SJCRH30 (cell line): ENCODE results near the gene AKT2. TPM values are rescaled to one million over a fixed set of nuclear protein-coding genes. Genes with fewer than 3 reads are reported as not detected.

ENCODE experiments used
- DNase-seq, 2 experiments: peaks; one replicate each; pipeline ENCODE4 v3.0.0-alpha.2; 2015 to 2020
- H3K27ac ChIP-seq: fragments of 250-450 bp; sonication (Bioruptor Pico); 2 replicates; pipeline ENCODE4 v1.5.1; 2020; ENCODE audit warnings: mild to moderate bottlenecking, moderate library complexity
- H3K27me3 ChIP-seq: fragments of 250-450 bp; sonication (Bioruptor Pico); 2 replicates; pipeline ENCODE4 v1.5.1; 2020; ENCODE audit warnings: mild to moderate bottlenecking, moderate library complexity
- H3K36me3 ChIP-seq: fragments of 250-450 bp; sonication (Bioruptor Pico); 2 replicates; pipeline ENCODE4 v1.5.1; 2020; ENCODE audit warnings: mild to moderate bottlenecking, moderate library complexity
- H3K4me1 ChIP-seq: fragments of 250-450 bp; sonication (Bioruptor Pico); 2 replicates; pipeline ENCODE4 v1.5.1; 2020; ENCODE audit warnings: mild to moderate bottlenecking, moderate library complexity
- H3K4me3 ChIP-seq: fragments of 250-450 bp; sonication (Bioruptor Pico); 2 replicates; pipeline ENCODE4 v1.5.1; 2020; ENCODE audit warnings: mild to moderate bottlenecking, moderate library complexity
- H3K9me3 ChIP-seq: fragments of 250-450 bp; sonication (Bioruptor Pico); replicated peaks from 2 replicates; pipeline ENCODE4 v1.5.1; 2020; ENCODE audit warnings: mild to moderate bottlenecking, moderate library complexity
- total RNA-seq: library from RNA; depleted of rRNA; stranded (reverse); fragments of >200 nt; shearing (Covaris generic); gene quantifications from 2 replicates; pipeline ENCODE4 v1.2.3, GENCODE V29; 2014

Gene AKT2
- total RNA-seq, 1 experiment from 2014 or later = 138 TPM

DNA sequence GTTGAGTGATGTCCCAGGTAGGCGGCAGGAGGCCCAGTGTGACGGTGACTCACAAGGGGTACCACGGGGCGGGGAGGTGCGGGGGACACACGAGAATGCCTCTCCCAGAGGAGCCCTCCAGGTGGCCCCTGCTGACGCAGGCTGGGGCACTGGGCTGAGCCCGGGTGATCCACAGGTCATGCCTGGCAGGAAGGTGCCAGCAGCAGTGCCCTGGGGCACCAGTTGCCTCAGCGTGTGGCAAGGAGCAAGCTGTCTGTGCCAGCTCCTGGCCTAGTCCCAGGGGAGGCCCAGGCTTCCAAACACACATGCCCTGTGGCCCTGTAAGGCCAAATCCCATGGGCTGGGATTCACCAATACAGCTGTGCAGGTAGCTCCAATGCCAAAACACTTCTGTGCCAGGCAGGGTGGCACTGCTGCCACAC is 28.0 kb downstream of the AKT2 start:
- H3K27ac ChIP-seq = no peak overlapping the region
- peaks cover 38% of the 10 kb centered on the region for H3K36me3 ChIP-seq
- DNase-seq = no peak
- H3K27me3 ChIP-seq = no peaks in the 10 kb centered on the region
- H3K9me3 ChIP-seq = no peaks in the 10 kb centered on the region
- peaks cover 5% of the 10 kb centered on the region; the same call in 1 of the 2 replicates for H3K4me1 ChIP-seq
- no peak overlapping the region for H3K4me3 ChIP-seq

DNA sequence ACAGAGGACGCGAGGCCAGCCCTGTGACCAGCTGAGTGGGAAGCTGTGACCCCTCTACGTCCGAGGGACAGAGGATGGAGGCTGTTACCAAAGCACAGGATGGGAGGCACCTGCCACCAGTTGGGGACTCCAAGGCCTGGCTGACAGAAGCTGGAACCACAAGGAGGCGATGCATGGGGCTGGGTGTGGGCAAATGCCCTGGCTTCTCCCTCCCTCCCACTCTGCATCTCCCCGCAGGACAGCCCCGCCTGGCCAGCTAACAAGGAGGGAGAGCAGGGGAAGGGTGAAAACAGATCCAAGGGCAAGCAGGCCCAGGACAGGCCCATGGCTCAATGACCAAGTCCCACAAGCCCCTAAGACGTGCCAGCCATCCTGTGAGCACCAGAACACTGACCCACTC is 28.6 kb downstream of the AKT2 start:
- Histone ChIP-seq H3K4me3 (no peak overlapping the region), H3K4me1 (peaks cover 5% of the 10 kb centered on the region; the same call in 1 of the 2 replicates), H3K9me3 (no peaks in the 10 kb centered on the region), H3K27me3 (no peaks in the 10 kb centered on the region), H3K36me3 (peaks cover 37% of the 10 kb centered on the region), H3K27ac (no peak overlapping the region)
- DNase-seq = no peak

DNA sequence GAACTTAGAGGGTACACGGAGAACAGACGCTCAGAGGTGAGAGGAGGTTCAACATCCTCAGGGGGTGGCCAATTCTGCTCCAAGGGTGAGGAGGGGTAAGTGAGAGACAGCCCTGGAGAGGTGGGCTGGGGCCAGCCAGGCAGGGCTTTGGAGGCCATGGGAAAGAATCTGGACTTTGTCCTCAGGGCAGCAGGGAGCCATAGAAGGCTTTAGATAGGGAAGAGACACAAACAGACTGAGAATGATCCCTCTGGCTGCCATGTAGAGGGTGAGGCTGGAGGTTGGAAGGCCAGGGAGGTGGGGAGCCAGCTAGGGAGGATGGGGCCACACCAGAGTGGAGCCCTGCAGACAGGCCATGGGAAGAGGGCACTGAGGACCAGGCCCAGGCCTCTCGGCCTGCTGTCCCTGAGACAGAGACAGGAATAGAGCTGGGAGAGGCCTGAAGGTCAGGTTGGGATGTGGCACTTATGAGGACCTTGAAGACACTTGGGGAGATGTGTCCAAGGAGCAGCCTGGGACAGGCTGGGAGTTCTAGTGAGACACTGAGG is 29.5 kb downstream of the AKT2 start:
- peaks cover 42% of the 10 kb centered on the region for H3K36me3 ChIP-seq
- DNase-seq = no peak

DNA sequence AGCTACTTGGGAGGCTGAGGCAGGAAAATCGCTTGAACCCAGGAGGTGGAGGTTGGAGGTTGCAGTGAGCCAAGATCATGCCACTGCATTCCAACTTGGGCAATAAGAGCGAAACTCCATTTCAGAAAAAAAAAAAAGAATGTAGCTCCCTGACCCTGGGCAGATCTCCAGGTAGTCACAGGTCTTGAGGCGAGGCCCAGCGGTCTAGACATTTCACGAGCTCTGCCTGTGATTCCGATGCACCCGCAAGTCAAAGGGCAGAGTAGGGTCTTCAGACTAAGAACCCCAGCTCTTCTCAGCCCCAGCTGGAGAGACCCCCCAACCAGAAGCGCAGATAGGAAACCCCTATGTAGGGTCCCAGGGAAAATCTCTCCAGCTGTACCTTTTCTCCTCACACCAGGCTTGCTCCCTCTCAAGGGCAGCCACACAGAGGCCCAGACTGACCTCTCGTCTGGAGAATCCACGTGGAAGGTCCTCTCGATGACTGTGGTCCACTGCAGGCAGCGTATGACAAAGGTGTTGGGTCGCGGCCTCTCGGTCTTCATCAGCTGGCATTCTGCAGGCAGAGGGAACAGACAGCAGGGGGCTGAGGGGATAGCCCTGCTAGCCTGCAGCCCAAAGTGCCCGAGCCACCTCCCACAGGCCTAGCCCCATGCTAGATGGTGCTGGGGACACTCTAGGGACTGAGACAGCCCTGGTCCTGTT is 30.3 kb downstream of the AKT2 start:
- Histone ChIP-seq H3K4me1 (peaks cover under 1% of the 10 kb centered on the region; the same call in 1 of the 2 replicates), H3K27ac (no peak overlapping the region), H3K9me3 (no peaks in the 10 kb centered on the region), H3K27me3 (no peaks in the 10 kb centered on the region), H3K36me3 (peaks cover 43% of the 10 kb centered on the region), H3K4me3 (no peak overlapping the region)
- no peak for DNase-seq

More for the DNA sequence above, 29.5 kb downstream of the AKT2 start:
- no peaks in the 10 kb centered on the region for H3K27me3 ChIP-seq
- H3K9me3 ChIP-seq = no peaks in the 10 kb centered on the region
- no peak overlapping the region for H3K4me3 ChIP-seq
- H3K4me1 ChIP-seq = peaks cover 5% of the 10 kb centered on the region; the same call in 1 of the 2 replicates
- H3K27ac ChIP-seq = no peak overlapping the region

DNA sequence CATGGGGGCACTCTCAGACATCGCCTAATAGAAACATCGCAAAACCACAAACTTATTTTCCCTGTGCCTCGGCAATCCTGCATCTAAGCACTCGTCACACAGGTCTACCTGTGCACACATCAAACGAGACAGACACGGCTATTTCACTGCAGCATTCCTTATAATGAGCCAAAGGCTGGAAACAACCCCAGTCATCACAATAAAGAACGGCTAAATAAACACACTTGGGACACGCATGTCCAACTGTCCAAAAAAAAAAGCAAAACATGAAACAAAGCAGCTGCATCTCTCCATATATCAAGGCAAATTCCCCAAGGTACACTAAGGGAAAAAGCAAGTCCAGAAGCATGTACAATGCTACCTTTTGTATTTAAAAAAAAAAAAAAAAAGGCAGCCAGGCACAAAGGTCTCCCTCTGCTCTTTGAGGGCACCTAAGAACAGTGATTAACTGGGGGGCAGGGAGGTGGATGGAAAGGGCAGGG is 31.5 kb downstream of the AKT2 start:
- Histone ChIP-seq H3K9me3 (no peaks in the 10 kb centered on the region), H3K4me3 (no peak overlapping the region), H3K4me1 (no peaks in the 10 kb centered on the region), H3K27me3 (no peaks in the 10 kb centered on the region), H3K27ac (no peak overlapping the region), H3K36me3 (peaks cover 46% of the 10 kb centered on the region)
- no peak for DNase-seq

DNA sequence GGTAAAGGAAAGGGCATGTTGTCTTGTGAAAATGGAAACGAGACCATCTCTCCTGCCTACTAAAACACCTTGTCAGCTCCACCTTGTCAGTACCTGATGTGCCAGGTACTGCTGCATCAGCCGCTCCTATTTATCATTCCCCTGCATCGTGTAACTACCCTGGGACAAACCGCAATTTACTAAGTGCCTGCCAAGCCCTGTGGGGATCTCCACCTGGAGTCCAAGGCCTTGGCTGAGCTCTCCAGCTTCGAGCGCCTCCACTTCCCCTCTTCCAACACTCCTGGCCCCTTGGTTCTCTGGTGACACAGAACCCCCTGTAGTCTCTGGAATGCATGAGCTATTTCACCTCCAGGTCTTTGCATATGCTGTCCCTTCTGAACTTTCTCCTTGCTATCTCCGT is 32.8 kb downstream of the AKT2 start:
- peaks cover 46% of the 10 kb centered on the region for H3K36me3 ChIP-seq
- no peak for DNase-seq
- H3K9me3 ChIP-seq = no peaks in the 10 kb centered on the region
- H3K27ac ChIP-seq = no peak overlapping the region
- H3K4me3 ChIP-seq = no peak overlapping the region
- H3K4me1 ChIP-seq = no peaks in the 10 kb centered on the region
- no peaks in the 10 kb centered on the region for H3K27me3 ChIP-seq

DNA sequence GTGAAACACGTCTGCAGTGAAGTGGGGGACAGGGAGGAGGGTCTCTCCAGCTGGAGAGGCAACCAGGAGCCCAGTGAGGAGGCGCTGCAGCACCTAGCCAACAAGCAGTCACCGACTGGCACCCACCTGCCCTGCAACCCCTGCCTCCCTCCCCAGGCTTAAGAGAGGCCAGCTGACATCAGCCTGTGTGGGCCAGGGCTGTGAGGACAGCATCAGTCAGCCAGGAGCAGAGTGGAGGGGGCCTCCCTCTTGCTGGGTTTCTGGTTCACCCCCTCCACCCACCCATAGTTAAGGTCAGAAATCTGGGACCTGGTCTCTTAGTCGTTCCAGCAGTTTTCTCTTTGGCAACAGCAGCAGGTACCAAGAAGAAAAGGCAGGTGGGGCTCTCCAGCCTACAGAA is 33.2 kb downstream of the AKT2 start:
- peaks cover 46% of the 10 kb centered on the region for H3K36me3 ChIP-seq

DNA sequence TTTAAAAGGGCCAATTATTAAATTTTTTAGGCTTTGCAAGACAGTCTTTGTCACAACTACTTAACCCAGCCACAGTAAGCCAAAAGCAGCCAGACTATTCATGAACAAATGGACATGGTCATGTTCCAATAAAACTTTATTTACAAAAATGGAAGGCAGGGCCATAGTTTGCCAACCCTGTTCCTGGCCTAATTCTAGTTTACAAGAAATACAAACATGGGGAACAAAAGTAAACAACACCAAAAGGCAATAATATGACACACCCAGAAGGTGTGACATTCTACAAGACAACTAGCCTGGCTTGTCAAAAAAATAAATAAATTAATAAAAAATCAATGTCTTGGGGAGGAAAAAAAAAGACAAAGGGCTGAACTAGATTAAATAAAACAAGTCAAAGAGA is 33.9 kb downstream of the AKT2 start:
- Histone ChIP-seq H3K36me3 (peaks cover 38% of the 10 kb centered on the region), H3K9me3 (no peaks in the 10 kb centered on the region), H3K27ac (no peak overlapping the region), H3K27me3 (no peaks in the 10 kb centered on the region), H3K4me1 (no peaks in the 10 kb centered on the region), H3K4me3 (no peak overlapping the region)
- DNase-seq = no peak

More for the DNA sequence above, 33.2 kb downstream of the AKT2 start:
- Histone ChIP-seq H3K4me3 (no peak overlapping the region), H3K9me3 (no peaks in the 10 kb centered on the region), H3K27ac (no peak overlapping the region), H3K4me1 (no peaks in the 10 kb centered on the region), H3K27me3 (no peaks in the 10 kb centered on the region)
- no peak for DNase-seq

DNA sequence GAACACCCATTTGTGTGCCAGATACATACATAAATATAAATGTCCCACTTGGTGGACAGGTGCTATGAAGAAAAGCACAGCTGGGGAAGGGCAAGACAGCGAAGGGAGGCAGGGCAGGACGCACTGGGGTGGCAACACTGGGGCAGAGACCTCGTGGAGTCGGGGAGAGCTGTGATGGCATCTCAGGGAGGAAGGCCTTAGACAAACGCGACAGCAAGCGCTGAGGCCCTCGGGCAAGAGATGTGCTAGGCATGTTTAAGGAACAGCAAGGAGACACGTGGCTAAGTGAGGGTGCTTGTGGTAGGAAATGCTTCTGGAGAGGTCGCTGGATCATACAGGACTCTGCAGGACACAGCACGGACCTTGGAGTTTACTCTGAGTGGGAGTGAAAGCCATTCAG is 35.4 kb downstream of the AKT2 start:
- H3K9me3 ChIP-seq = no peaks in the 10 kb centered on the region
- H3K4me1 ChIP-seq = no peaks in the 10 kb centered on the region
- no peak for DNase-seq
- no peak overlapping the region for H3K27ac ChIP-seq
- H3K4me3 ChIP-seq = no peak overlapping the region
- H3K36me3 ChIP-seq = peaks cover 26% of the 10 kb centered on the region
- no peaks in the 10 kb centered on the region for H3K27me3 ChIP-seq

DNA sequence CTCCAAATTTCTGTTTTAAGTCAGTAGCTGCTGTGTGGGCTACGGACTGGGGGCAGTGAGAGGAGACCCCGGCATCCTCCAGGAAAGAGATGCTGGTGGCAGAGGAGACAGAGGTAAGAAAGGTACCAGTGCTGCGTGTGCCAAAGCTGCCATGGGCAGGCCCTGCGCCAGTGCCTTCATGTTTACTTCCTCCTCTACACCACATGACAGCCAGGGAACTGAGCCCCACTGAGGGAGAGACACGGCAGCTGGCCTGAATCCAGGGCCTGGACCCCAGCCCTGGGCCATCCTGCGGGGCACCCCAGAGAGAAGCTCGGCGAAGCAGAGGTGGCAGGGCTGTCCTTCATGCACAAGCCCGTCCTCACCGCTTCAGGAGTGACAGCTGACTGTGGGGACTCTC is 35.9 kb downstream of the AKT2 start:
- H3K9me3 ChIP-seq = no peaks in the 10 kb centered on the region
- H3K36me3 ChIP-seq = peaks cover 26% of the 10 kb centered on the region
- no peaks in the 10 kb centered on the region for H3K27me3 ChIP-seq
- no peak overlapping the region for H3K4me3 ChIP-seq
- DNase-seq = no peak
- no peaks in the 10 kb centered on the region for H3K4me1 ChIP-seq
- H3K27ac ChIP-seq = no peak overlapping the region

DNA sequence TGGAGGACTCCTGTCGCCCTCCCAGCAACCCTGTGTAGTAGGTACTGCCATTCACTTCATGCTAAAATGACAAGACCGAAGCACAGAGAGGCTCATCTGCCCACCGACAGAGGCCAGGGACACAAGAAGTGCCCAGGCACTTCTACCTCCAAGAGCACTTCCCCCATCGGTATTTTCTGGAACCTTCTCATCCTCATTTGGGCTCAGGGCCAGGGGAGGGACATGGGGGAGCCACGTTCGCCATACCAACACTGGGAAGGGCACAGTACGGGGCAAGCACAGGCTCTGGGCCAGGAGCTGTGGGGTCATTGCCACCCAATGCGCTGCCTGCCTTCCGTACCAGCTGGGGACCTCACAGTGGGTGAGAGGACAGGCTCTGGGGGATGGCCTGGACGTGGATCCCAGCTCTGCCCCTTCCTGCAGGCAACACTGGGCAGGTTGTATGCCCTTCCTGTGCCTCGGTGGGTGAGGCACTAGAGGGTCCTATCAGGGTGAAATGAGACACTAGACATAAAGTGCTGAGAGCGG is 37.3 kb downstream of the AKT2 start:
- no peak overlapping the region for H3K4me3 ChIP-seq
- H3K27ac ChIP-seq = no peak overlapping the region
- H3K36me3 ChIP-seq = peaks cover 16% of the 10 kb centered on the region
- H3K4me1 ChIP-seq = no peaks in the 10 kb centered on the region
- no peak for DNase-seq
- no peaks in the 10 kb centered on the region for H3K27me3 ChIP-seq
- H3K9me3 ChIP-seq = no peaks in the 10 kb centered on the region

DNA sequence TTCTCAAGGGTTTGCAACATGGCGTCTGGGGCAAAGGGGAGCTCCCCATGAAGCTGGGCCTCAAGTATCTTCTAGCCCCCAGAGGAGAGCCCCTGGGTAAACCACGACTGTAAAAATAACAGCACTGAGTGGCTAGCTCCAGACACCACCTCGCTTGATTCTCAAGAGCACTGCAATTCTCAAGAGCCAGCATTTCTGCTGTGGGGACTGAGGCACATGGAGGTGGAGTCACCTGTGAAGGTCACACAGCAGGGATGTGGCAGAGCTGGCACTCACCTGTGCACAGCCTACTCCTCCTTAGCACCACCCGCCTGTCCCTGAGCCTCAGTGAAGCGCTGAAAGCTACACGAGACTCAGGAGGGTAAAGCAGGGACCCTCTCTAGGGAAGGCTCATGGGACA is 38.0 kb downstream of the AKT2 start:
- Histone ChIP-seq H3K36me3 (peaks cover 13% of the 10 kb centered on the region), H3K9me3 (no peaks in the 10 kb centered on the region), H3K27ac (no peak overlapping the region), H3K27me3 (no peaks in the 10 kb centered on the region), H3K4me3 (no peak overlapping the region), H3K4me1 (no peaks in the 10 kb centered on the region)
- no peak for DNase-seq

DNA sequence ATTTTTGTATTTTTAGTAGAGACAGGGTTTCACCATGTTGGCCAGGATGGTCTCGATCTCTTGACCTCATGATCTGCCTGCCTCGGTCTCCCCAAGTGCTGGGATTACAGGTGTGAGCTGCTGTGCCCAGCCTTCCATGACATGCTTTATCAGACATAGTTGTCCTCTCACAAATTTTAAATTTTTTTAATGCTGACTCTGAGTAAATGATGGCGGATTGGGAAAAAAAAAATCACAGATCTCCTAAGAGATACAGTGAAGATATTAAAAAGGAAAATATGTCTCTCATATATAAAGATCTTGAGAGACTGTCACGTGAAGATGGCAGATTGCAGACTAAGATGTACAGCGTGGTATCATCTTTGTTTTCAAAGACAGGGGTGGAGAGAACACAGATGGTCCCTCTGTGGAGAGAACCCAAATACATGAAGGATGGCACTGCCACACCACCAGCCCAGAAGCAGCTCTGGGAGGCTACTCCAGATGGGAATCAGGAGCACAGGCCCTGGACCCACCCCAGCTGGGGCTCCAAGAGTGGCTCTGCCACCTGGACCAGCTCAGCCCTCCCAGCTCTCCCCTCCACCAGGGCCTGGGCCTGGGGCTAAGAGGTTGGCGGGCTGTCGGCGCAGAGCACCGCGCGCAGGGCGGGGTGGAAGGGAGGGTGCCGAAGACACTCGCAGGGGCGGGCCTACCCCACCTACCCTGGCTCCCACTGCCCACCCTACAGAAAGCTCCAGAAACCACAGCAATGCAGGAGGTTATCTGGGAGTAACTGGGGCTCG is 38.7 kb downstream of the AKT2 start:
- Histone ChIP-seq H3K9me3 (no peaks in the 10 kb centered on the region), H3K27ac (no peak overlapping the region), H3K36me3 (peaks cover 13% of the 10 kb centered on the region), H3K27me3 (no peaks in the 10 kb centered on the region), H3K4me3 (no peak overlapping the region), H3K4me1 (no peaks in the 10 kb centered on the region)
- no peak for DNase-seq

DNA sequence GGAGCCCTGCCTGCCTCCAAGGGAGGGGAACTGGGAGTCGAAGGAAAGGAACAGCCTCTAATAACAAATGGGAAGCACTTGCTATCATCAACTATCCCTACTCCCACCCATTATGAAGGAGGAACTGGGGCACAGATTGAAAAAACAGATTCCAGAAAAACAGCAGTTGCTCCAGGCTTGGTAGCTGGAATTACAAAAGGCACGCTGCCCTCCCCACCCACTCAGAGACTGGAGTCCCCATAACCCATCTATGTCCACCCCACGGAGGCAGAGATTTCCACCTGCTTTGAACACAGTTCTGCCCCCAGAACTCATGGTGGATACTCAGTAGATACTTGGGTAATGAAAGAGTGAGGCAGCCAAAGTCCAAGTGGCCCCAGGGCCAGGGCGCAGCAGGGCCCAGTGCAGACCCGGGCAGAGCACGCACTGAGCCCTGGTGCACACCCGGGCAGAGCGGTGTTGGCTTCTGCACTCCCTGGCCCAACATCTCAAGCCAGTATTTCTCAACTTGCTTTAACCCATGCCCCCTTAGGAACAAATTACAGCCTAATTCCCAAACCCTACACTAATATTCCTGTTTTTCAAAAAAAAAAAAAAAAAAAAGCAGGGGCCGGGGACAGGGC is 39.5 kb downstream of the AKT2 start:
- H3K27ac ChIP-seq = no peak overlapping the region
- H3K27me3 ChIP-seq = no peaks in the 10 kb centered on the region
- H3K4me3 ChIP-seq = no peak overlapping the region
- H3K4me1 ChIP-seq = no peaks in the 10 kb centered on the region
- no peaks in the 10 kb centered on the region for H3K9me3 ChIP-seq
- no peak for DNase-seq
- H3K36me3 ChIP-seq = peaks cover 7% of the 10 kb centered on the region
